Stimulated activated naive CD8-positive, alpha-beta T cell treated with anti-CD3 and anti-CD28 coated beads, Interleukin-15, amount 100 ng/mL, for 72 hours (primary cell): Measurements from ENCODE around the gene MRE11.

Experiments used
- ATAC-seq: fragments of 150-1000 bp; cut with Tn5 transposase; 2 replicates; pipeline ENCODE4 v1.10.0; 2021; ENCODE audit warnings: mild to moderate bottlenecking, moderate library complexity
- DNase-seq, 2 donors: peaks; one replicate each; pipeline ENCODE4 v3.0.0; 2021 to 2022
- H3K27ac Mint-ChIP-seq, 2 donors: one replicate each; pipeline ENCODE4 v1.8.0; 2022; ENCODE audit warnings: mild to moderate bottlenecking in 2 of 2, mixed read lengths in 2 of 2, moderate library complexity in 2 of 2
- H3K27me3 Mint-ChIP-seq: one replicate; pipeline ENCODE4 v1.8.0; 2022; ENCODE audit warnings: mixed read lengths
- H3K4me1 Mint-ChIP-seq: one replicate; pipeline ENCODE4 v1.8.0; 2022; ENCODE audit warnings: mild to moderate bottlenecking, mixed read lengths
- H3K4me3 Mint-ChIP-seq, 2 donors: one replicate each; pipeline ENCODE4 v1.8.0; 2022; ENCODE audit warnings: mild to moderate bottlenecking in 2 of 2, mixed read lengths in 2 of 2, moderate library complexity in 1 of 2
- H3K9me3 Mint-ChIP-seq, 2 donors: one replicate each; pipeline ENCODE4 v1.8.0; 2022; ENCODE audit warnings: mixed read lengths in 2 of 2

Gene MRE11

DNA sequence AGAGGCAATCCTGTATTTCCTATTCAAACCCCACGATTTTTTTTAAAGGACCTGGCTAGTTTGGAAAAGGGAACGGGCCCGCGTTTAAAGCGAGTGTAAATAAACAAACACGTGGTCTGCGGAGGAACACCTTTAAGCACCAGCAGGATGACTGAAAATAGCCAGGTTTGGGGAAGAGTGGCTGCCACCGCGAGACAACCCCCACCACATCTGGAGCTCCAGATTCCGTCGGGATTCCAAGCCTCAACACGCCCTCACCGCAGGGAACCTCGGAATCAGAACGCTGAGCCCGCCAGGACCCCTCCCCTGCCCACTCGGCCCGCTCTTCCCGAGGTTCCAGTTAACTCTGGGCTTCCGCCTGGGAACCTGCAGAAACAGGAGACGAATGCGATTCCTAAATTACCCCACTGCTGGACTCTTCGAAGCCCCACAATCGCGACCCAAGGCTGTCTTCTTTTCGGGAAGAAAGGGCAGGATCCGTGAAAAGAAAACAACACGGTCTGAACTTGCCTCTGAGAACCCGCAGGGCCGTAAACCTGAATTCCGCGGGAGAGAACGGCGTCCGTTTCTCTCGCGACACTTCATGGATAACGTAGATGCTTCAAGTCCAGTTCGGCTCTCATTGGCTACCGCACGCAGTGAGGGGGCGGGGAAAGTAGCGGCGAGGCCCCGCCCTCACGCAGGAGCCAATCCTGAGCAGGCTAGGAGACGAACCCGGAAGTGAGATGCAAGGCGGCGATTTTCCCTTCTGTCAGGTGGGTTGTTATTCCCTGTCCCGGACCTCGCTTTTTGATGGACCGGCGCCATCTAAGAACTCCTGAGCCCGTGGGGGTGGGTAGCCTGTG lies at the start of gene MRE11, which contains the start of gene ANKRD49:
Gene MRE11 (minus strand): TSS at position 564 of the 845 bp plus-strand sequence. CDS start 1,043 bp downstream, outside the sequence.
Gene ANKRD49 (plus strand): TSS at position 704 of the 845 bp plus-strand sequence. CDS start 2,710 bp downstream, outside the sequence.
- ATAC-seq, result peak; percentile 99
- no peaks in the 10 kb centered on the region for H3K27me3 Mint-ChIP-seq
- peak within 1 kb of the TSS; percentile 89 to 94 for H3K4me3 Mint-ChIP-seq
- no peaks in the 10 kb centered on the region for H3K9me3 Mint-ChIP-seq
- peak; percentile 93 to 98 for DNase-seq
- H3K27ac Mint-ChIP-seq, result peak within 1 kb of the TSS; percentile 99 to 100
- H3K4me1 Mint-ChIP-seq, result peaks cover 26% of the 10 kb centered on the region

DNA sequence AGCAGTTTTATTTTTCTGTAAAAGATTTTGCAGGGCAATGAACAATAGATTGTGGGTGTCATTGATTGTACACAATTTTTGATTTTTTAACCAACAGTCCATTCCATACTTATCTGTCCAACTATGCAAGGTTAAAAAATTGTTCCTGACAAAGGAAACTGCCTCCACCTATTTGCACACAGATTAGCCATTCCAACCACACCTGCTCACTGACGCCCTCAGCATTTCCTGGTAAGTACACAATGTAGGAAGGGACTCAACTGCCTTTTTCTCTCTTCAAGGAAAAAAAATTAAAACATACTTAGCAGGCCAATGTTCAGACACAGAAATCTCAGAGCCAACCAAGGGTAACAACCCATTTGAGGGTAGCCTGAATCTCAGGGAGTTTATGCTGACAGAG lies 45.8 kb upstream of the MRE11 start:
- Mint-ChIP-seq H3K27me3 (peaks cover 9% of the 10 kb centered on the region), H3K4me1 (peaks cover 9% of the 10 kb centered on the region), H3K4me3 (no peak overlapping the region), H3K27ac (no peak overlapping the region), H3K9me3 (no peaks in the 10 kb centered on the region)
- ATAC-seq (no peak), DNase-seq (no peak)

DNA sequence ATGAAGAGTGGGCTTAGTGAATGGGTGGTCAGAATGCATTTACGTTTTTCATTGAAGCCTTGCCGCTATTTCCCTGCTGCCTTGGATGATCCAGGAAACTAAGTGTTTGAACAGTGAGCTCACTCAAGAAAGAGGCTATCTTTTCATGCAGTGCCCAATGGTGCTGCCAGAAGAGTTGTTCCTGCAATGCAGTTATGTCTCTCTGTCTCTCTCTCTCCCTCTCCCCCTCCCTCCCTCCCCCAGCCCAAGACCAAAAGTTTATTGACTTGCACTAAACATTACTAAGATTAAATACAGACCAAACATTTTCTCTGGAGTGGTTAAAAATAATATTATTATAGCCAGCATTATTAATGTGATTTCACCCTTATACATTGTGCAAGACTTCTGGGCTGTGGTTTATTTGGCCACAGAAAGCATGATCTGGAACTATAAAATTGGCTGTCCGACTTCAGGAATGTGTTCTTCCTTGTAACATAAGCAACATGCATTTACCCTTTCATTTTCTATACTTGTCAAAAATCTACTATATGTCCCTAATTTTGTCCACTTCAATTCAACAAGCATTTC lies 43.5 kb upstream of the MRE11 start:
- no peak overlapping the region for H3K4me3 Mint-ChIP-seq
- H3K9me3 Mint-ChIP-seq, result no peaks in the 10 kb centered on the region
- no peak for DNase-seq
- H3K27me3 Mint-ChIP-seq, result peaks cover 17% of the 10 kb centered on the region
- no peak for ATAC-seq
- H3K4me1 Mint-ChIP-seq, result peaks cover 10% of the 10 kb centered on the region
- no peak overlapping the region for H3K27ac Mint-ChIP-seq

DNA sequence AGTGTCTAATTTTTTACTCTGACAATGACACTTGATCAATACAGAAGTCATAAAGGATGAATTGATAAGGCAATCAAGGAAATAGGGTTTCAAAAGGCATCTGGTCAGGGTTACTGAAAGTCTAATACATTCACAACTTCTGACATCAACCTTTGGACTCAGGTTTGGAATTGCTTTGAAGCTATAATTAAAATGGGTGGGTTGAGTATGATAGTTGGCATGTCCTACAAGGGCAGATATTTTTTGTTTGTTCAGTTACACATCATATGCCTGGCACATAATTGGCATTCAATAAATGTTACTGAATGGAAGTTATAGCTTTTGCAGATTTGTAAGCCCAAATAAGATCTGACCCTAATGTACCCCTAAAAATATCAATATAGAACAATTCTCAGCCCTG lies 42.7 kb upstream of the MRE11 start:
- Mint-ChIP-seq H3K27me3 (peaks cover 17% of the 10 kb centered on the region), H3K27ac (no peak overlapping the region), H3K9me3 (no peaks in the 10 kb centered on the region), H3K4me1 (peaks cover 10% of the 10 kb centered on the region), H3K4me3 (no peak overlapping the region)
- DNase-seq (no peak), ATAC-seq (no peak)

DNA sequence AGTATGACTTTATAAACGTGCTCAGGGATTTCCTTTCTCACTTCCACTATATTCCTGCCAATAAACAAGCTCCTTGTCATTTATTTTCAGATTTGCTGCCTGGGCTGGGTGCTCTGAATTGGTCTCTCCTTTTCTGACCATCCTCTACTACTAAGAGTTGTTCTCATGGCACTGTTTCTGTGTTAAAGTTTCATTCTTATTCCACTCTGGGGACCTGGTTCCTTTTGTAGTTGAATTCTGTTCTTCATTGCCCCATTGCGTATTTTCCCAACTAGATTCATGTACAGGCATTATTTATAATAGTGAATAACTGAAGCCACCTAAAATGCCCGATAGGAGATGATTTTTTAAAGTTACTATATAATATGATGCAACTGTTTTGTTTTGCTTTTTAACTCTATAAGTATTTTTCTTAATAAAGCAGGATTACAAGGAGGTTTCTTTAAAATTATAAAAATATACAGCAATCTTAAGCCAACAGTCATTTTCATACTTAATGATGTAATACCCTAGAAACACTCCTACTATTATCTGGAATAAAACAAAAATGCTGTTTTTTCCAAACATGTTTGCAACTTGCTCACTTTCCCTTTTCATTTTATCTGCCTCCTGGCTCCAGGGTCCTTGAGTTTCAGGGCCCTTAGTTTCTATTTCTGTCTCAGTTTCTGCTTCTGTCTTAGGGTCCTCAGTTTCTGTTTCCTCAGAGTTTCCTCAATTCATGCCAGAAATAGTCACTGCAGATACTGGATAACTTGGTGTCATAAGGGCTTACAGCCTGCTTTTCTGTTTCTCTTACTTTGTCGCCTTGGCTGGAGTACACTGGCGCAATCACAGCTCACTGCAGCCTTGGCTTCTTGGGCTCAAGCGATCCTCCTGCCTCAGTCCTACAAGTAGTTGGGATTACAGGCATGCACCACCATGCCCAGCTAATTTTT lies 40.3 kb upstream of the MRE11 start:
- H3K4me3 Mint-ChIP-seq, result no peak overlapping the region

DNA sequence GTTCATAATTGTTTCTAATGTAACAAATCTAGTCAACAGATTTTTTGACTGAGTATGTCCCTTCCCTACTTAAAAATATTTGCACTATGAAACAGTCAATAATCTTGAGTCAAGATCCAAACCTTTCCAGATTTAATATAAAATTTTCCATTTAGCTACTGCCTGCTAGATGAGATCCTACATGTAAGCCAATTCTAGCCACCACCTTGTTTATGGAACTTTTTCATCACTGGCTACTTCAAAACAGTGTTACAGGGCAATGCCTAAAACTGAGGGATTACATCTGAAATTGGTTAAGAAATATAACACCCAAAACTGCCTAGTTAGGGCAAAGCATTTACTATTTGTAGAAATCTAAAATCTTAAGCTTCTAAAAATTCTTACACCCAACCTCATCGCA lies 39.6 kb upstream of the MRE11 start:
- H3K4me3 Mint-ChIP-seq, result no peak overlapping the region
- peaks cover 23% of the 10 kb centered on the region for H3K27me3 Mint-ChIP-seq
- H3K9me3 Mint-ChIP-seq, result no peaks in the 10 kb centered on the region
- H3K27ac Mint-ChIP-seq, result peak overlapping the region in 1 of 2 donors; percentile 5
- no peak for ATAC-seq
- DNase-seq, result no peak
- H3K4me1 Mint-ChIP-seq, result peaks cover 10% of the 10 kb centered on the region

More for the DNA sequence above, 40.3 kb upstream of the MRE11 start:
- no peak for DNase-seq
- Mint-ChIP-seq H3K9me3 (no peaks in the 10 kb centered on the region), H3K27ac (peak overlapping the region in 1 of 2 donors; percentile 88), H3K4me1 (peaks cover 10% of the 10 kb centered on the region), H3K27me3 (peaks cover 23% of the 10 kb centered on the region)
- no peak for ATAC-seq

DNA sequence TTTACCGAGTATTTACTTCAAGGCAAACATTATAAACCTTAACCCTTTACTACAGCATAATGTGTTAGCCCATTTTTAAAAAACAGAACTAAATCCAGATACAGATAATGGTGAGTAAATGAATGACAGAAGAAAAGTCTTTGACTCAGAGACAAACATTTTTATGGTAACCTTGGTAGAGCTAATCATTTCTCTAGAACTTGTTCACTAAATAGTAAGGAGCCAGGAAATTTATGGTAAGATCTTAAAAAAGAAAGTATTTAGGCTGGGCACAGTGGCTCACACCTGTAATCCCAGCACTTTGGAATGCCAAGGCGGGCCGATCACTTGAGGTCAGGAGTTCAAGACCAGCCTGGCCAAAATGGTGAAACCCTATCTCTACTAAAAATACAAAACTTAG lies 38.6 kb upstream of the MRE11 start:
- DNase-seq (no peak), ATAC-seq (no peak)
- Mint-ChIP-seq H3K27me3 (peaks cover 24% of the 10 kb centered on the region), H3K4me3 (no peak overlapping the region), H3K27ac (no peak overlapping the region), H3K9me3 (no peaks in the 10 kb centered on the region), H3K4me1 (peaks cover 10% of the 10 kb centered on the region)

DNA sequence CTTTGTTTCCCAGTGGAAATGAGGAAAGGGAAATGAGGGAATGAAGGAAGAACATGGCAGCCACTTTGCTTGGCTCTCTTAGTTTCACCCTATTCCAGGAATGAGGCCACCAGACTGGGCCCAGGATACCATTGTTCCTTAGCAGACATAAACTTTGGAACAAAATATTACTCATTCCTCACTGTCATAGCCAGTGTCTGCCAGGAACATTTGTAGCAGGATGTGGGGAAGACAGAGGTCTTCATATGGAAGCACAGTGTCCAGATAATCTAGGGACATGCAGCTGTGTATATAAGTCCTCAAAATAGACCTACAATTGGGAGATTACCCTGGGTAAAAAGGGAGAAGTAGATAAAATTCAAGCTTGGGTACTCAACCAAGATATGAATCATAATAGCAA lies 34.9 kb upstream of the MRE11 start:
- no peaks in the 10 kb centered on the region for H3K9me3 Mint-ChIP-seq
- no peak overlapping the region for H3K4me3 Mint-ChIP-seq
- peaks cover under 1% of the 10 kb centered on the region for H3K4me1 Mint-ChIP-seq
- peaks cover 27% of the 10 kb centered on the region for H3K27me3 Mint-ChIP-seq
- no peak for ATAC-seq
- no peak overlapping the region for H3K27ac Mint-ChIP-seq
- no peak for DNase-seq

DNA sequence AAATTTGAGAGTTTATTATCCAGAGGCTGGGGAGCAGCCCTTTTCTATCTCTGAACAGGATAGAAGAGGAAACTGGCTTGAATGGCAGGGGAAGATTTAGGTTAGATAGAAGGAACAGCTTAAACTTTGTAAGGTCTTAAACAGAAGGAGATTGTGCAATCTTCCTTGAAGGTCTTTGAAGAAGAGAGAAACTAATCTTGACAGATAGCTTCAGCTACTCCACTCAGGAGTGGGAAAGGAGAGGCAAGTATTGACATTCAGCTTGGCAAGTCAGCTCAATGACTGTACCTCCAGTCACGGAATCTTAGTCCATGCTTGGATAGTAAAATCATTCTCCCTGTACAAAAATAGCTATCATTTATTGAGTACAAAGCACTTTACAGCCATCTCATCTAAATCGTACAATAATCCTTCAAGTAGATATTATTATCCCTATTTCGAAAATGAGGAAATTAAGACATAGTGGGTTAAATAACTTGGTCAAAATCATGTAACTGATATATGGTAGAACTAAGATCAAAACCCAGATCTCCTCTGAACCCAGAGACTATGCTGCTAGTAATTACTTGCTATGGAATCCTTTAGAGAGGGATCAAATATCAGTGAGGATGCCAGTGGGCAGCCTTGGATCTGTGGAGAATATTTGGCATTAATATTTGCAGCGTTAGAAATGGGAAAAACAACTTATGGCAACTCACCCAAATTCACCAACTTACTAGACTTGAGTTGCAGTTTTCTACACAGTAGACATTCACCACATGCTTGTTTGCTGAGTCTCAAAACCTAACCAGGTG lies 33.2 kb upstream of the MRE11 start:
- Mint-ChIP-seq H3K27me3 (peaks cover 32% of the 10 kb centered on the region), H3K9me3 (no peaks in the 10 kb centered on the region)
- DNase-seq, result no peak

DNA sequence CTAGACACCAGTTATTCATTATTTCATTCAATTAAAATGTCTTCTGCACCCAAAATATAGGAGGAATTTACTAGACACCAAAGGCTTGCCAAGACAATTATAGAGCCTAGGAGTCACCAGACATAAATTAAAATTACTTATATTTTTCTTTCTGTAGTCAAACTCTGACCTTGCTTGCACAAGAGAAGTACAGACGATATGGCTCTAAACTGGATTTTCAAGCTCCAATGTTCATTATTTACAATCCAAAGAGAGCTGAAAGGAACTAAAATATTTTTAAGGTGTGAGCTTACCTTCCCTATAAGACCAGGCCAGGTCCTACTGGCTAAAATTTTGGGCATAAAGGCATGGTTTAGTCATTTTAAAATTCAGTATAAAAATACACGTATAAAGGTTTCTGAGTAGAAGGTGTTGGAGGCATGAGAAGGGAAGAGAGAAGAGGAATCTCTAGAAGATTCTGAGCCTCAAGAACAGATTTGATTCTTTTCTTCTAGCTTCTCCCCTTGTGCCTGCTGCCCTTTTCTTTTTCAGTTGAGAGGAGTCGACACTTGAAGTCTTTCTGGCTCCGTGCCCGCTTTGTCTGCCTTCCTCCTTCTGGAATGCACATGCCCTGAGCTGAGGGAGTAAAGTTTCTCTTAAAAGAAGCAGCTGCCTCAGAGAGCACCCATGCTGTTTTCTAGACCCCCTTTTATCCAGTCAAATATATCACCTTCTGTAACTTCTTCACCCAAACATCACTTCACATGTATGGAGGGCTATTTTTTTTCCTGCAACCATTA lies 32.1 kb upstream of the MRE11 start:
- ATAC-seq (no peak), DNase-seq (no peak)
- H3K4me1 Mint-ChIP-seq, result no peaks in the 10 kb centered on the region
- peaks cover 31% of the 10 kb centered on the region for H3K27me3 Mint-ChIP-seq
- no peaks in the 10 kb centered on the region for H3K9me3 Mint-ChIP-seq
- H3K4me3 Mint-ChIP-seq, result no peak overlapping the region
- H3K27ac Mint-ChIP-seq, result no peak overlapping the region

More for the DNA sequence above, 33.2 kb upstream of the MRE11 start:
- no peak overlapping the region for H3K4me3 Mint-ChIP-seq
- H3K27ac Mint-ChIP-seq, result no peak overlapping the region
- no peaks in the 10 kb centered on the region for H3K4me1 Mint-ChIP-seq
- ATAC-seq, result no peak

DNA sequence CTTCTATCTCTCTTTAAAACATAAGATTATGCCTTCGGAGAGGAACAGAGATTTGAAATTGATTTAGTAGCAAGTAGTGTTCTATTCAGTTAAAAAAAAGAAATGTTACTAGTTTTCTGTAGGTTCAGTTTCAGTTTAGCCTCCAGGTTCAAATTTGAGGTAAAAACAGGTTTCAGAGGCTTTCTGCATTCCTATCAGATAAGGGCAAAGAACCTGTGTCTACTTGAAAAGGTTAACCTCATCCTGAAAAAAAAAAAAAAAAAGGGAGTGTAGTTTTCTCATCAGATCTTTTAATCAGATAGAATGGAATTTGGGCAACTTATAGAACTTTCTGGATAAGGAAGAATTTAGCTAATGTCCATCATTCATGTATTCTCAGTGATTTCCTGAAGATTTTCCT lies 30.7 kb upstream of the MRE11 start:
- DNase-seq (no peak), ATAC-seq (no peak)
- H3K4me3 Mint-ChIP-seq, result no peak overlapping the region
- peaks cover 26% of the 10 kb centered on the region for H3K27me3 Mint-ChIP-seq
- H3K9me3 Mint-ChIP-seq, result no peaks in the 10 kb centered on the region
- no peak overlapping the region for H3K27ac Mint-ChIP-seq
- H3K4me1 Mint-ChIP-seq, result no peaks in the 10 kb centered on the region

DNA sequence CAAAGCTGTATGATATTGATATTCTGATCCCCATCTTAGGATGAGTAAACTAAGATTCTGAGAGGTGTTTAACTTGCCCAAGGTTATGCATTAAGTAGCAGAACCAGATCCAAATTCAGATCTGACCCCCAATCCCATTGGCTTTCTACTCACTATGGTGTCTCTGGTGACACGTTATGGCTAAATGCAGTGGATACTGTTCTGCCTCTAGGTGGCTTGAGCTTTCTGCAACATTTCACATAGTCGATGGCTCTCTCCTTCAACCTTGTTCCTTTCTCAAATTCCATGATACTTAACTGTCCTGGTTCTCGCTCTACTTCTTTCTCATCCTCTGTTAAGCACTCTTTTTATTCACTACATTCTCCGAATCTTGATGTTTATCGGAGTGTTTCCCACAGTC lies 28.0 kb upstream of the MRE11 start:
- no peak for DNase-seq
- ATAC-seq, result no peak
- H3K27me3 Mint-ChIP-seq, result peaks cover 19% of the 10 kb centered on the region
- no peak overlapping the region for H3K27ac Mint-ChIP-seq
- no peak overlapping the region for H3K4me3 Mint-ChIP-seq
- H3K9me3 Mint-ChIP-seq, result no peaks in the 10 kb centered on the region
- H3K4me1 Mint-ChIP-seq, result no peaks in the 10 kb centered on the region

DNA sequence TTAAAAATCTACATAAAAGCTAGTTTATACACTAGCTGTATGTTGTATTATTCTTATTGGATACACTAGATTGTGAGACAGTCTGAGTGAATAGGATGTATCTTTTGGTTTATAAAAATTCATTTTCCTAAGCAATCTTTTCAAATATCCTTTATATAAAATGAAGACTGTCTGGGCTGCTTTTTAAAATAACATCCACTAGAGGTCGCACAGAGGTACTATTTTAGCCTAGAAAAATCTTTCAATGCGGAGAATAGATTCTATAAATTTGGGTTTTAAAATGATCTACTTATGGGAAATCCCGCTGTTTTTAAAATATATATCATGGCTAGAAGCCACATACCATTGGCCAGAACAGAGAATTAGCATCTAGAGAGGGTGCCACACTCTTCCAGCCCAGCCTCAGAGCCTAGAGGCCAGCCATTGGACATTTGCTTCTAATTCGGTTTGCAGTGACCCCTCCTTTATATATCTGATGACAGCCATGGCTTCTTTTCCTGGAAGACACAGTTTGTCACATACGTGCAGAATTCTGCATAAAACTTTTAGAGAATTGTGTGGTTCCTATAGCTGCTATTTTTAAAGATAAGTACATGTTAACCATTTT lies 25.9 kb upstream of the MRE11 start:
- DNase-seq, result no peak
- no peak overlapping the region for H3K4me3 Mint-ChIP-seq
- H3K4me1 Mint-ChIP-seq, result no peaks in the 10 kb centered on the region
- H3K9me3 Mint-ChIP-seq, result no peaks in the 10 kb centered on the region
- peaks cover 14% of the 10 kb centered on the region for H3K27me3 Mint-ChIP-seq
- H3K27ac Mint-ChIP-seq, result no peak overlapping the region
- no peak for ATAC-seq

DNA sequence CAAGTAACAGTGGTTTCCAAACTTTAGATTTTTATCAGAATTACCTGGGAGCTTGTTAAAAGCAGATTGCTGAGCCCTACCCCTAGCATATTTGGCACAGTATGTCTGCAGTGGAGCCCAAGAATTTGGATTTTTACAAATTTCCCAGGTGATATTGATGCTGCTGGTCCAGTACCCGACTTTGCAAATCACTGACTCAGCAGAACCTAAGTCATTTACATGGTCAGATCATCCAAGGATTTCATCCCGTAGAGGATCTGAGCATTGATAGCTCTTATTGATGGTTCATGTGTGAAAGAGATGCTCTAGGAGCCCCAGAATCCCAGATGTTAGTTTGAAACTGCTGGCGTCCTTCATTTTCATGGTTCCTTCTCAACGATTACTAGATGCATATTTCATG lies 24.7 kb upstream of the MRE11 start:
- Mint-ChIP-seq H3K9me3 (no peaks in the 10 kb centered on the region), H3K4me1 (peaks cover 2% of the 10 kb centered on the region), H3K27ac (no peak overlapping the region), H3K27me3 (peaks cover 10% of the 10 kb centered on the region), H3K4me3 (no peak overlapping the region)
- DNase-seq, result no peak
- no peak for ATAC-seq
